ENCODE results near the gene ELOVL5.

- TF ChIP-seq EZH2 (IDR thresholded peaks at IDR 0.05) (no peak), FOXP2 (optimal IDR thresholded peaks at IDR 0.05; ENCODE audit: control extremely low read depth, extremely low read length, insufficient read depth) (no peak)
These were observed 90.5 kb downstream of the ELOVL5 start for GRCh38 chr6:53258076-53258773.
